Measurements from ENCODE around the gene NUP214.
"Not testable (repeated sequence)": the region's sequence is repeated elsewhere in the genome, so short reads cannot be mapped to it uniquely, and the experiment has no call there.

NUP214 gene

DNA sequence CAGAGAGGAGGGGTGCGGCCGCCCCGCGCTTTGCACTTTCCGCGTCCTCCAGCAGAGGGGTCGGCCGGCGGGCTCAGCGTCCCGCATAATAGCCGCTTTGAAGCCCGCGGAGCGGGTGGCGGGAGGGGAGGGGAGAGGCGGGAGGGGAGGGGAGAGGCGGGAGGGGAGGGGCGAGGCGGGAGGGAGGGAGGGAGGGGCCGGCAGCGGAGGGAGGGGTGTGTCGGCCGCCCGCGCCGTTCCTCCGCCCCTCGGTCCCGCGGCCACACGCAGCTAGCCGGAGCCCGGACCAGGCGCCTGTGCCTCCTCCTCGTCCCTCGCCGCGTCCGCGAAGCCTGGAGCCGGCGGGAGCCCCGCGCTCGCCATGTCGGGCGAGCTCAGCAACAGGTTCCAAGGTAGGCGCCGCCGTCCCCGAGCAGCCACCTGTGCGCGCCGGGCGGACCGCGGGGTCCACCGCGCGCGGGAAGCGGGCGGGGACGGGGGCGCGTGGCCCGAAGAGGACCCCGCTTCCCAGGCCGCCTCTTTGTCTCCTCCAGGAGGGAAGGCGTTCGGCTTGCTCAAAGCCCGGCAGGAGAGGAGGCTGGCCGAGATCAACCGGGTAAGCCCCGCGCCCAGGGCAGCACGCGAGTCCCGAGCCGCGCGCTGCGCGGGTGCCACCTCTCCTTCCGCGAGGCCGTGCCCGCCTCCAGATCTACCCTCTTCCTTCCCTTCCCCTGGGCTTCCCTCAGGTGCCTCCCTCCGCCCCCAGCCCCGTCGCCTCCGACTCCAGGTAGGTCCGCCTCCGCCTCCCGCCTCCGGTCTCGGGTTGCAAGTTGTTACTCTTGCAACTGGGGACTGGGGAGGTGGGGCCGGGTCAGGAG, 28.9 kb upstream of the NUP214 start, which contains the start of gene AIF1L:
Gene AIF1L (plus strand): TSS at position 263 of the 857 bp plus-strand sequence. CDS start 99 bp downstream, at position 362.
- peak; percentile 66 for DNase-seq (ENCODE audit: low spot score)

DNA sequence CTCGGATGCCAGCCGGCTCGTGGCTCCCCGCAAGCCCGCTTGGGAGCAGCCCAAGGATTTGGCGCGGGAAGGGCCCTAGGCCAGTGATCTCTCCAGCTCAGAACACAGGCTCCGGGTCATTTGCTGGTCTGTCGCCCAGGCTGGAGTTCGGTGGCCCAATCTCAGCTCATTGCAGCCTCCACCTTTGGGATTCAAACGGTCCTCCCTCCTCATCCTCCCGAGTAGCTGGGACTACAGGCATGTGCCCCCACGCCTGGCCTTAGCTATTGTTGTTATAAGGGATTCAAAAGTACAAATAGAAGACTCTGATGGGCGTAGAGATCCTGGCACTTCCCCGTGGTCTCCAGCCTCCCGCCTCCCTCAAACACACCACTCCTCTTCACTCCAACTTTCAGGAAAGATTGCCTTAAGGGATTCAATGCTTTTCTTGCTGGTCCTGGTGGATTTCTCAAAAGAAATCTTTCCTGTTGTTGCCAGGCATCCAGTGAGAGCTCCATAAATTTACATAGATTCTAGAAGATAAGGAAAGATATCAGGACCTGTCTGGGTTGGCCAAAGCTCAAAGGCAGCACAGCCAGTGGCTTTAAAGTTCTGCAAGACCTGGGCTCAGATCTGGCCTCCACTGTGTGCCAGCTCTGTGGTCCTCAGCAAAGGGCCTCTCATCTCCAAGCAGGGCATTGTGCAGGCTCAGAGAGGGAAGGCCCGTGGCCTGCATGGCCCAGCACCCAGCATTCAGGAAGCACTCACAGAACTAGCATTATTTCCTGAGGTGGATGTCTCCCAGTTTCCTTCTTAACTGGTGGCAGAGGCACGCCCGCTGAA, 28.0 kb upstream of the NUP214 start:
- no peak for DNase-seq (ENCODE audit: low spot score)

DNA sequence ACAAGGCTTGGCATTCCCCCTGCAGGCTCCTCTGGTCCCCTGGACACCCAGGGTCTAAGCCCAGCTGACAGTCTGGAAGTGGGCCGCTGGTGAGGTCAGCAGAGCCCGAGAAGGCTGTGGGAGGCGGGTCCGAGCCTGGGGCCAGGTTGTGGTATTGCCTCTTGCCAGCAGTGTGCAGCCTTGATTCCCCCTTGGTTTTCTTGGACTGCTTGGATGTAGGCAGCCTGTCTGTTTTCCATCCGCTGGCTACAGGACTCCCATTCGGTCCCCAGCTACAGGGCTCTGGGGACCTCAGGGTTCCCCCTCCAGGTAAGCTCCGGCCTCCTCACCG, 27.5 kb upstream of the NUP214 start:
- no peak for DNase-seq (ENCODE audit: low spot score)

DNA sequence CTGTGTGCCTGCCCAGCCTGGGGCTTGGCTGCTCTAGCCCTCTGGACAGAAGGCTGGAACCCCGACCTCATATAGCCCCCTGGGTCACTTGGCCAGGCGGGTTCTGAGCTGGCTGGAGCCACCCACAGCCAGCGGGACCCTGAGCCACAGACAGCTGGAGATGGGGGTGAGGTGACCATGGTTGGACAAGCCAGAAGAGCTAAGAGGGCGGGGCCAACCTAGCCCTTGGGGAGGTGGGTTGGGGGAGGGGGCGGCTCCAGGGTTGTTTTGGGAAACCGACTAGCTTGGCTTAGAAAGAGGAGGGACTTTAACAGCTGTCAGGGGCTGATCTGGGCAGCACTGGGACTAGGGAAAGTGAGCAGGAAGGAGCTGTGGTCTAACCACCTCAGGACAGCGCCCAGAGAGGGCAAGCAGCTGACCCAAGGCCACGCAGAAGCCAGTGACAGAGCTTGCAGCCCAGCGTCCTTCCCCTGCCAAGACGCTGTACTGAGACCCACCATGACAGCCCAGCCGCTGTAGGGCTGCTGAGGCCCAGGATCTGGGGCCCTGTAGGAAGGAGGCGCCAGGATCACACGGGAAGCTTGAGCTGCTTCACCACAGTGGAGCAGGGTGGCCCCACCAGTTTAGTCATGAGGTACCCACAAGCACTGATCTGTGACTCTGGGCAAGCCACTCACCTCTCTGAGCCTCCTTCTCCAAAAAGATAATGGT, 26.8 kb upstream of the NUP214 start:
- DNase-seq (ENCODE audit: low spot score), result no peak

DNA sequence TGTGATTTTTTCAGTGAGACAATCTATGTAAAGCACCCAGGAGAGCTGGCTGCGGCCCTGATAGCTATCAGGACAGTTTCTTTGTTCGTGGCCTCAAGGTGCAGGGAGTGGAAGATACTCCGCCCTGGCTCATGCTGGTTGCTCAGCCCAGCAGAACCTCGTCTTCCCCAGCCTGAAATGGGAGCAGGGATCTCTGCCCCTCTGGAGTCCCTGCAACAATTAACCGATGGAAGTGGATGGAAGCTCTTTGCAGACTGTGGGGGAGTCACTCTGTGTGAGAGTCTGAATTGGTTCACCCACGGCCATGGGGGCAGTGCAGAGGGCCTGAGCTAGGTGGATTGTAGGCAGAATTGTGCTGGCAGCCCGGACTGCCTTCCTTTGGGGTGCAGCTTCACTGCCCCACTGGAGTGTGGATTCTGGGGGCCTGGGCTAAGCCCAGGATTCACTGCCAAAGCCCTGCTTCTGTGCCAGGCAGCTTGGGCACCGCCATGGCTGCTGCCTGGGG, 26.2 kb upstream of the NUP214 start:
- no peak for DNase-seq (ENCODE audit: low spot score)

DNA sequence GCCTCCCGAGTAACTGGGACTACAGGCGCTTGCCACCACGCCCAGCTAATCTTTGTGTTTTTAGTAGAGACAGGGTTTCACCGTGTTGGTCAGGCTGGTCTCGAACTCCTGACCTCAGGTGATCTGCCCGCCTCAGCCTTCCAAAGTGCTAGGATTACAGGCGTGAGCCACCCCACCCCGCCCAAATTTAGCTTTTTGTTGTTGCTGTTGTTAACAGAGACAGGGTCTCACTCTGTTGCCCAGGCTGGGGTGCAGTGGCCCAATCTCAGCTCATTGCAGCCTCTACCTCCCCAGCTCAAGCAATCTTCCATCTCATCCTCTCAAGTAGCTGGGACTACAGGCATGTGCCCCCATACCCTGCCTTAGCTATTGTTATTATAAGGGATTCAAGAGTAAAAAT, 25.5 kb upstream of the NUP214 start:
- not testable (repeated sequence) for DNase-seq (ENCODE audit: low spot score)

DNA sequence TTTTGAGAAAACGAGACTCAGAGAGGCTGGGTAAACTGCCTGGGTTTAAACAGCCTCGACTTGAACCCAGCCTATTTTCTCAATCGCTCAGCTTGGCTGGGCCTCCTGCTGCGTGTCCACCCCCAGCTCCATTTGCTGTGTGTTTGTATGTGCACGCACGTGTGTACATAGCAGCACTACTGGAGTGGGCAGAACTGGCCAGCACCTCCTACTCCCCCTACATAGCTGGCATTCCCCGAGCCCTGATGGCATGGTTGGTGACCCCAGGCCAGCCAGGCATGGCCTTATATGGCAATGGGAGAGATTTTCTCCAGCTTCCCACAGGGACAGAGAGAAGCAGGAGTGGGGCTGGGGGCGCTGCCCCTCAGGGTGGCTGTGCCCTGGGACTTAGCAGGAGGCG, 24.9 kb upstream of the NUP214 start:
- no peak for DNase-seq (ENCODE audit: low spot score)

DNA sequence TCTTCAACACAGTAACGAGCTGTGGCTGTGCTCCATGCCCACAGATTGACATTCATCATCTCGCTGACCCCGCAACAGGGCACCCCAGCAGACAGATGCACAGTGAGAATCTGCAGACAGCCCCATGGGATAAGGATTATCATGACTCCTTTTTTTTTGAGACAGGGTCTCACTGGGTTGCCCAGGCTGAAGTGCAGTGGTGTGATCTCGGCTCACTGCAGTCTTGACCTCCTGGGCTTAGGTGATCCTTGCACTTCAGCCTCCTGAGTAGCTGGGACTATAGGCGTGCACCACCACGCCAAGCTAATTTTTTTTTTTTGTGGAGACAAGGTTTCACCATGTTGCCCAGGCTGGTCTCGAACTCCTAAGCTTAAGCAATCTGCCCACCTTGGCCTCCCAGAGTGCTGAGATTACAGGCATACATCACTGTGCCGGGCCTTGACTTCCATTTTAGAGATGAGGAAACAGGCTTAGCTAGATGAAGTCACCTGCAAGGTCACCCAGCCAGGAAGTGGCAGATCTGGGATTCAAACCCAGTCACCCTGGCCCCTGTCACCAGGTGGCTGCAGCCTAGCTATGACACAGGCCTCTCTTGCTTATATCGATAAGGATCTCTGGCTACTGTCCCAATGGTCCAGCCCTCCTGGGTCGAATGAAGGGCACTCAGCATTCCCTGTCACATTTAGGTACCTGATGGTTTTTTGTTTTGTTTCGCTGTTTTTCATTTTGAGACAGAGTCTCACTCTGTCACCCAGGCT, 24.0 kb upstream of the NUP214 start:
- no peak for DNase-seq (ENCODE audit: low spot score)

DNA sequence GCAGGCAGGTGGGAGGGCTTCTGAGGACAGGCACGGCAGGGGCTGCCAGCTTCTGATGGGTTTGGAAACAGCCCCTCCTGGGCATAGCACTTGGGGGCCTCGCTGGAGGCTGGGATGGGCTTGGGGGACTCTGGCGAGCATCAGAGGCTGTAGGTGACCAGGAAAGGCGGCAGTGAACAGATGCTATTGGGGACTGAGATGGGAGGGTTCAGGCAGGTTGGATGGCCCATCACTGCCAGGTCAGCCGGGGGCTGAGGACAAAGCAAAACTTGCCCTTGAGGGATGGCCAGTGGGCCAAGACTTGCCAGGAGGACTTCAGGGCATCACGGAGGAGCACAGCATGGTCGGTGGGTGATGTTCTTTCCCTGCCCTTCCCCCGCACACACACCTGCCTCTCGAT, 22.4 kb upstream of the NUP214 start:
- no peak for DNase-seq (ENCODE audit: low spot score)

DNA sequence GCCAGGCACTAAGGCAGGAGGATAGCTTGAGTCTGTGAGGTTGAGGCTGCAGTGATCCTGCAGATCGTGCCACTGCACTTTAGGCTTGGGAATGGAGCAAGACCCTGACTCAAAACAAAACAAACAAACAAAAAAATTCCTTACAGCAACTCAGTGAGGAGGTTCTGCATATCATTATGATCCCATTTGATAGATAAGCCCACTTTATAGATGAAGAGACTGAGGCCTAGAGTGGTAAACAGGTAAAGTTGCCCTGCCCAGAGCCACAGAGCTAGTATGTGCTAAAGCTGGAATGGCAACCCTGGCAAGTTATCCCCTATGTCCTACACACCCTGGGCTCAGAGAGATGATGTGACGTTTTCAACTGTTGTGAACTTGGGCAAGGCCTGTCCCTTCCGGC, 21.9 kb upstream of the NUP214 start:
- no peak for DNase-seq (ENCODE audit: low spot score)

DNA sequence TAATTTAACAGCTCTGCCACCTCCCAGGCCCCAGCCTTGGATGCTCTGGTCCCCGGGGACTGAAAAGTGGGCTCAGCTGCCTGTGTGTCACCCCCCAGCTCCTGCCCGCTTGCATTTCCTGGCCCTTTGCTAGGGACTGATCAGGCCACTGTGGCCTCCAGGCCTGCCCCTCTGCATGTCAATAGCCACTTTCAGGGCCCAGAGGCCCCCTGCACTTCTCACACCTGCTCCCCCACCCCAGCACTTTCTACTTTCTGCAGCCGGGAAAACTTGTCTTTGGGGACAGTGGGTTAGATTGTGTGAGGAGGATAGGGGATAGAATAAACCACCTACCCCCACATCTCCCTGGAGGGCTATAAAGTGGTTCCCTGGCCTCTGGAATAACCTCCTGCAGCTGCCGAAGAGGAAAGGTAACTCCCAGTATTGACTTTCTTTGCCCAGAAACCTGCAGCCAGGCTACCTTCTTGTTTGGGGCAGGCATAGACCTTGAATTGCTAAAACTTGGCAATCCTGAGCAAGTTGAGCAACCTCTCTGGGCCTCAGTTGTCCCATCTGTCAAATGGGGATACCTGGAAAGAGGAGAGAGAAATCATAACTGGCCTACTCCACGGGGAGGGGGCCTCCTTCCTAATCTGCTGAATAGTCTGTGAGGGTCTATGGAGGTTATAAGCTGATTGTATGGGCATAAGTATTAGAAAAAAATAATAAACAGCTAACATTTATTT, 21.2 kb upstream of the NUP214 start:
- no peak for DNase-seq (ENCODE audit: low spot score)

DNA sequence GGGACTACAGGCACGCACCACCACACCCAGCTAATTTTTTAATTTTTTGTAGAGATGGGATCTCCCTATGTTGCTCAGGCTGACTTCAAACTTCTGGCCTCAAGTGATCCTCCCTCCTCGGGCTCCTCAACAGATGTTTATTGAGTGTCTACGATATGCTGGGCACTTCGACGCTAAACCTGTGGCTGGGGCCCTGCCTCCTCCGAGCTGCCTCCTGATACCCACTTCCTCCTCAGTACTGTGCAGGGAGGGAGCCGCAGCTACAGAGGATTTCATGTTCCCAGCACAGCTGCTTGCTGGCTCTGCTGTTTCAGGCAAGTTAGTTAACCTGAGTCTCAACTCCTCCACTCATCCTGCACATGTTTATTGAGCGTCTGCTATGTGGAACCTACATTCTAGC, 19.4 kb upstream of the NUP214 start:
- DNase-seq (ENCODE audit: low spot score), result no peak

DNA sequence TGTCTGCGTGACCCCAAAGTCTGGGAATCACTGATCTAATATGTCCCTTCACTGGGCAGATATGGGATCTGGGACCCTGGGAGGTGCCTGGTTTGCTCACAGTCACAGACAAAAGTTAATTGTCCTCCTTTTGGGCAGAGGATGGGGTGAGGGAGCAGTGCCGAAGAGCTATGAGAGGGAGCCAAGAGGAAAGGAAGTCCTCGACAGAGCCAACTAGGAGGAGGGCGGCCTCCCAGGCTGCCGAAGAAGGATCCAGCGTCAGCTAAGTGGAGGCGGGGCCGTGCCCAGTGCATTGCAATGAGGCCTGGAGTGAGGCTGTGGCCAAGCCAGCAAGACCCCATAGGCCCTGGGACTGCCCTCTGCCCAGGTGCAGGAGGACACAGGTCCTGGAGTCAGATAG, 17.6 kb upstream of the NUP214 start:
- no peak for DNase-seq (ENCODE audit: low spot score)

DNA sequence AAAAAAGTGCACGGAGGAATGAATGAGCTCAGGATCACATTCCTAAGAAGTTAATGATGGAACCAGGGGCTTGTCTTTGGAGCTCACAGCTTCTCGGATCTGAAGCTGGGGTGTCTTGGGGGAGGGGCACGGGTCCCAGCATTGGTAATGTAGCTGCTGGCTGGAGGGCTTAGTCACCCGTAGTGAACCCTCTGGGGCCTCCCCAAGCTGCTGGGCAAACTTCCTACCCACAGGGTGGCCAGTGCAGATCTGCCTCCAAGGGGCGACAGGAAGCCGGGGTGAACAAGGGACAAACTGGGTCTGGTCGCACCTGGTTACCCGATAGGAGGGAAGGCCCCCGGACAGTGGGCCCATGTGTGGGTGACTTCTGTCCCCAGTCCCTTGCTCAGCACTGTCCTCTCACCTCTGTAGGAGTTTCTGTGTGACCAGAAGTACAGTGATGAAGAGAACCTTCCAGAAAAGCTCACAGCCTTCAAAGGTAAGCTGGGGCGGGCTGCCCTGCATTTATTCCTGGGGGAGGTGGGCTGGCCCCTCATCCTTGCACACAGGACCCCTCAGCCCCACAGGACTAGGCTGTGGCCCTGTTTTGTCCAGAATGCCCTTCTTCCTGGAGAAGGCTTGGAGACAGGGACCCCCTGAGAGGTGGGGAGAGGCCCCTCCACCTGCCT, 14.1 kb upstream of the NUP214 start:
- DNase-seq (ENCODE audit: low spot score), result peak; percentile 3

DNA sequence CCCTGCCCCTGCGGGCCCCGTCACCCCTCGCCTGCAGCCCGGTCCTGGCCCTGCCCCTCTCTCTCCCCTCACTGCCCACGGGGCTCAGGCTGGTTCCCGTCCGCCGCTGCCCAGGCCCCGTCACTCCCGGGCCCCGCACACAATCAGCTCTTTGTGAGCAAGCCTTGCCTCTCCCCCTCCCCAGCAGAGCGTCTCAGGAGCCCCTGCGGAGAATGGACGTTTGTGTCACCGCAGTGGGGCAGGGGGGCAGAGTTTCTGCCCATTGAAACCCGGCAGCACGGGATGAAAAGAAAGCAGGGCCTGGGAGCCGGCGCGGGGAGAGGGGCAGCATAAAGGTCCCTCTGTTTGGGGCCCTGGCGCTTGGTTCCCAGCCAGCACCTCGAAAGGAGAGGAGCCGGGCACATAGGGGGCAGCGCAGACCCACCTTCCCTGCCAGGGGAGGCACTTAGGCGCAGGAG, 13.5 kb upstream of the NUP214 start:
- DNase-seq (ENCODE audit: low spot score), result no peak

DNA sequence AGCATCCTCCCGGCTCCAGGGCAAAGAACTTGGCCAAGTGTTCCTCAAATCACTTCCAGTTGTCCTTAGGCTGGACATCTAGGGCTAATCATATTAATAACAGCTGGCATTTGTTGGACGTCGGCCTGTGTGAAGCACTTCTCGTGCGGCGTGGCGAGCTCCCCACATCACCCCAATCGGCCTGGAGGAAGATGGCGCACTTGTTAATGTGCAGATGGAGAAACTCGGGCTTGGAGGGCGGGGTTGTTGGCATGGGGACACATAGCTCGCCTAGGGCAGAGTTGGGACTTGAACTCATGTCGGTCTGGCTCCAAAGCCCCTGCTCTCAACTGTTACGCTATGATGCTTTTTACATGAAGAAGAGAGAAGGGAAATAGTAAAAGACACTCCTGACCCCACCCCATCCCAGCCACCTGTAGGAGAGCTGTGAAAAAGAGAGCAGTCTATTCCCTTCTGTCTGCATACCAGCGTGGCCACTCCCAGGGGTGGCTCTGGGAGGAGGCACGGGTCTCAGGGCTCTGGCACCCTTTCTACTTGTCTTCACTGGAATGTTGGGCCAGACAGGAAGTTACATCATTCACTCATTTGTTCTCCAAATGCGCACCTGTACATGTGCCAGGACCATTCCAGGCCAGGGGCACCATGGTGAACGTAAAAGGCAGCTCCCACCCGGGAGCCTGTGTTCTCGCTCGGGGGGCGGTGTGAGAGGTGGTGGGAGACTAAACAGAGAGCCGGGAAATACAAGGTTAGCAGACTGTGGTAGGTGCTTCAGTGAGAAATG, 12.8 kb upstream of the NUP214 start:
- DNase-seq (ENCODE audit: low spot score), result peak; percentile 11

DNA sequence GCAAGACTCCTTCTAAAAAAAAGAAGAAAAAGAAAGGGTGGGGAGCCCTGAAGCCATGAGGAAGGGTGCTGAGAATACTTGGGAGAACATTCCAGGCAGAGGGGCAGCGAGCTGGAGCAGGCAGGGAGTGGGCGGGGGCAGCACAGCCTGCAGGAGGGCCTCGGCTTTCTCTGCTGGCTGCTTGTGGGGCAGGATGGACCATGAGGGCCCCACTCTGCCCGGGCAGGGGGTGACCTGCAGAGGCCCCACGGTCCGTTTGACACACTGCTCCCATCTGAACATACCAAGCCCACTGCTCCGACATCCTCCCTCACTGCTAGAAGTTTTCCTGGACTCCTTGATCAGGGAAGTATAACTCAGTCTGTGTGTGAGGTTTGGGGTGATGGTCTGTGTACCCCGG, 11.7 kb upstream of the NUP214 start:
- DNase-seq (ENCODE audit: low spot score), result no peak

DNA sequence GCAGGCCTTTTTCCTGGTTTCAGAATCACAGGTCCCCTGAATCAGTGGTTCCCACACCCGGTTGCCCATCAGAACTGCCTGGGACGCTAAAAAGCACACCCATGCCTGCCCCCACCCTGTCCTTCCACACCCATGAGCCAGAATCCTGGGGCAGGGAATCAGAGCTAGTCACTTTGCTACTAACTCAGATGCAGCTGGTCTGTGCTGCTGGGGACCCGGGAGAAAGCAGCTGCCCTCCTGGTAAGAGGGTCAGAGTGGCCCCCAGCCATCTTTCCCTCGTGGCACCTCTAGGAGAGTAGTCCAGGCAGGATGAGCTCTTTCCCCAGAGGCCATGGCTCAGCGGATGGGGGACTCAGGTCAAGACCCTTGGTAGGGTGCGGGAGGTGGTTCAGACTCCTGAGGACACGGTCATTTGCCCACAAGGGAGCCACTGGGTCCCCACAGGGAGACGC, 11.3 kb upstream of the NUP214 start:
- peak; percentile 3 for DNase-seq (ENCODE audit: low spot score)

DNA sequence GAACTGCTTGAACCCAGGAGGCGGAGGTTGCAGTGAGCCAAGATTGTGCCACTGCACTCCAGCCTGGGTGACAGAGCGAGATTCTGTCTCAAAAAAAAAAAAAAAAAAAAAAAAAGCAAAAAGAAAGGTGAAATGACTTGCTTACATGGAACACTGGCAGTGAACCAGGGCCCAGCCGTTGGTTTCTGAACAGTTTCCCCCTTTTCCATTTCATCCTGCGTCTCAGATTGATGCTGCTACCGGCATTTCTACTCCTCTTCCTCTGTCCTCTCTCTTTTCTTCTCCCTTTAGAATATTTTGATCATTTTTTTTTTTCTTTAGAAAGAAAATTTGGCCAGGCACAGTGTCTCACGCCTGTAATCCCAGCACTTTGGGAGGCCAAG, 10.0 kb upstream of the NUP214 start:
- not testable (repeated sequence) for DNase-seq (ENCODE audit: low spot score)
